ENCODE measurements around the gene QRICH1. TPM values are rescaled to one million over a fixed set of nuclear protein-coding genes. Genes with fewer than 3 reads are reported as not detected.

The QRICH1 gene
- total RNA-seq, 1 experiment from 2014 or later = 151 TPM

DNA sequence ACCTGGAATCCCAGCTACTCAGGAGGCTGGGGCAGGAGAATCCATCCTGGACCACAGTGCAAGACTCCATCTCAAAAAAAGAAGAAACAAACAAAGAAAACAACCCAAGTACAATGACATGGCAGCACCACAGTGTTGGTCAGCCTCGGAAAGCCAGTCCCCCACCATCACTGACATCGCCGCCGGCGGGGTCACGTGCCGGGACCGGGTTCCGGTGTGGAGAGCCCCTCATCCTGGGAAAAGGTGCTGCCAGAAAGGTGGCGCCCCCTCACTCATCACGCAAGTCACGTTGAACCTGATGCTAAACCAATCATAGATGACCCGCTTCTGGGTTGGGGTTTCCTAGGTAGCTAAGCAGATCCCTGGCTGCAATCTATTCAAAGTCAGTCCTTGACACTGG lies 17.8 kb downstream of the QRICH1 start:
- Histone ChIP-seq H4K5ac (ENCODE audit: insufficient read length, low read depth, low read length) (no peak overlapping the region), H3K56ac (ENCODE audit: insufficient read length, low read depth, low read length) (no peak overlapping the region), H3K9me3 (ENCODE audit: control insufficient read depth, low read depth, low read length) (no peaks in the 10 kb centered on the region), H3K23ac (ENCODE audit: insufficient read length, low read depth, low read length) (no peak overlapping the region), H3K79me2 (ENCODE audit: insufficient read depth, low read length) (peaks cover 7% of the 10 kb centered on the region; the same call in 1 of the 2 replicates), H3T11ph (ENCODE audit: low read length) (no peak overlapping the region), H4K20me1 (ENCODE audit: control insufficient read depth, insufficient read depth, insufficient read length) (no peaks in the 10 kb centered on the region), H3K18ac (ENCODE audit: insufficient read length, low read depth, low read length) (no peak overlapping the region), H3K27me3 (ENCODE audit: insufficient read depth, low read length) (no peaks in the 10 kb centered on the region), H2BK15ac (ENCODE audit: low read depth, low read length) (no peak overlapping the region), H4K91ac (ENCODE audit: insufficient read length, low read depth, low read length) (no peak overlapping the region), H3K4me2 (ENCODE audit: insufficient read depth, insufficient read length, low read length) (no peak overlapping the region), H2BK20ac (ENCODE audit: low read depth, low read length, poor library complexity, severe bottlenecking) (no peak overlapping the region), H4K8ac (replicated peaks; ENCODE audit: insufficient read length, low read depth, low read length) (no peak overlapping the region), H3K79me1 (ENCODE audit: insufficient read depth, low read depth, low read length, poor library complexity, severe bottlenecking) (peaks cover 10% of the 10 kb centered on the region), H2AK5ac (ENCODE audit: insufficient read length, low read length) (no peak overlapping the region), H3K4ac (ENCODE audit: low read depth, low read length) (no peak overlapping the region), H3K9ac (ENCODE audit: extremely low read depth, insufficient read length, low read length) (no peak overlapping the region), H2BK5ac (ENCODE audit: insufficient read length, low read length) (no peak overlapping the region), H2AFZ (ENCODE audit: low read length) (no peak overlapping the region), H3K14ac (ENCODE audit: insufficient read depth, low read length) (no peak overlapping the region), H3K23me2 (ENCODE audit: insufficient read length, low read depth, low read length, poor library complexity, severe bottlenecking) (no peaks in the 10 kb centered on the region), H2BK120ac (ENCODE audit: low read depth, low read length, poor library complexity, severe bottlenecking) (no peak overlapping the region), H3K4me1 (ENCODE audit: insufficient read depth, low read length) (no peaks in the 10 kb centered on the region), H2BK12ac (ENCODE audit: insufficient read length, low read depth, low read length) (no peak overlapping the region), H3K27ac (ENCODE audit: insufficient read length, low read depth, low read length) (no peak overlapping the region)
- Mint-ChIP-seq H3K27me3 (ENCODE audit: low read depth) (no peaks in the 10 kb centered on the region), H3K27ac (no peak overlapping the region), H3K36me3 (ENCODE audit: insufficient read depth in 1 of 3, low read depth in 3 of 3) (peaks cover 48 to 66% (median 63%) of the 10 kb centered on the region in 3 experiments), H3K4me3 (no peak overlapping the region), H3K4me1 (0 out of 4 replicates have a peak, but pooled peaks cover 0 to 2% of the 10 kb centered on the region in 2 experiments), H3K9me3 (no peaks in the 10 kb centered on the region)
- no CpG with 5 or more reads among the region's 13 CpGs for WGBS (ENCODE audit: extremely low coverage, insufficient read length, low lambda C conversion rate)
- no peak for DNase-seq
- TF ChIP-seq, protein P1, sequence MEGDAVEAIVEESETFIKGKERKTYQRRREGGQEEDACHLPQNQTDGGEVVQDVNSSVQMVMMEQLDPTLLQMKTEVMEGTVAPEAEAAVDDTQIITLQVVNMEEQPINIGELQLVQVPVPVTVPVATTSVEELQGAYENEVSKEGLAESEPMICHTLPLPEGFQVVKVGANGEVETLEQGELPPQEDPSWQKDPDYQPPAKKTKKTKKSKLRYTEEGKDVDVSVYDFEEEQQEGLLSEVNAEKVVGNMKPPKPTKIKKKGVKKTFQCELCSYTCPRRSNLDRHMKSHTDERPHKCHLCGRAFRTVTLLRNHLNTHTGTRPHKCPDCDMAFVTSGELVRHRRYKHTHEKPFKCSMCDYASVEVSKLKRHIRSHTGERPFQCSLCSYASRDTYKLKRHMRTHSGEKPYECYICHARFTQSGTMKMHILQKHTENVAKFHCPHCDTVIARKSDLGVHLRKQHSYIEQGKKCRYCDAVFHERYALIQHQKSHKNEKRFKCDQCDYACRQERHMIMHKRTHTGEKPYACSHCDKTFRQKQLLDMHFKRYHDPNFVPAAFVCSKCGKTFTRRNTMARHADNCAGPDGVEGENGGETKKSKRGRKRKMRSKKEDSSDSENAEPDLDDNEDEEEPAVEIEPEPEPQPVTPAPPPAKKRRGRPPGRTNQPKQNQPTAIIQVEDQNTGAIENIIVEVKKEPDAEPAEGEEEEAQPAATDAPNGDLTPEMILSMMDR (conservative IDR thresholded peaks at IDR 0.05) = no peak
